ENCODE measurements around the gene SOX8. TPM values are rescaled to one million over a fixed set of nuclear protein-coding genes. Genes with fewer than 3 reads are reported as not detected.

SOX8 gene
- total RNA-seq, 1 donor from 2014 or later, result 0.75 TPM

- Histone ChIP-seq H3K9me3 (ENCODE audit: low read depth) (no peaks in the 10 kb centered on the region), H3K27ac (no peak overlapping the region), H3K4me1 (no peaks in the 10 kb centered on the region), H3K9ac (no peak overlapping the region), H3K79me2 (ENCODE audit: low read depth) (no peaks in the 10 kb centered on the region), H2AFZ (replicated peaks) (no peak overlapping the region), H3K4me2 (no peak overlapping the region), H3K27me3 (no peaks in the 10 kb centered on the region), H3K36me3 (no peaks in the 10 kb centered on the region), H4K20me1 (ENCODE audit: low read depth) (no peaks in the 10 kb centered on the region), H3K4me3 (no peak overlapping the region), H3F3A (ENCODE audit: low read depth) (no peaks in the 10 kb centered on the region)
- no peak for TF ChIP-seq CTCF (IDR thresholded peaks at IDR 0.05)
- no peak for TF ChIP-seq EZH2 (IDR thresholded peaks at IDR 0.05)
- TF ChIP-seq EZH2phosphoT487 (IDR thresholded peaks at IDR 0.05), result no peak
- Mint-ChIP-seq H3K4me1 (no peaks in the 10 kb centered on the region), H3K4me3 (no peak overlapping the region), H3K9me3 (peaks cover 37% of the 10 kb centered on the region), H3K27ac (no peak overlapping the region), H3K36me3 (peaks cover 44% of the 10 kb centered on the region), H3K27me3 (ENCODE audit: insufficient read depth, low read depth) (peaks cover 2% of the 10 kb centered on the region)
- DNase-seq (ENCODE audit: low spot score), result no peak
Measured at GRCh38 chr16:939311-939710, 42.3 kb upstream of the SOX8 start.

GRCh38 chr16:939941-940340, 41.6 kb upstream of the SOX8 start:
- no peak for TF ChIP-seq CTCF (IDR thresholded peaks at IDR 0.05)
- Mint-ChIP-seq H3K27ac (no peak overlapping the region), H3K9me3 (peaks cover 42% of the 10 kb centered on the region), H3K4me1 (no peaks in the 10 kb centered on the region), H3K36me3 (peaks cover 48% of the 10 kb centered on the region), H3K4me3 (no peak overlapping the region), H3K27me3 (ENCODE audit: insufficient read depth, low read depth) (peaks cover 2% of the 10 kb centered on the region)
- H3K79me2 ChIP-seq (ENCODE audit: low read depth), result no peaks in the 10 kb centered on the region
- DNase-seq (ENCODE audit: low spot score), result no peak
- H3K4me2 ChIP-seq, result no peak overlapping the region
- no peaks in the 10 kb centered on the region for H3K4me1 ChIP-seq
- no peak overlapping the region for H3K9ac ChIP-seq
- no peak overlapping the region for H3K4me3 ChIP-seq
- H3K36me3 ChIP-seq, result no peaks in the 10 kb centered on the region
- H3K9me3 ChIP-seq (ENCODE audit: low read depth), result no peaks in the 10 kb centered on the region
- H3F3A ChIP-seq (ENCODE audit: low read depth), result no peaks in the 10 kb centered on the region
- no peak overlapping the region for H3K27ac ChIP-seq
- no peaks in the 10 kb centered on the region for H4K20me1 ChIP-seq (ENCODE audit: low read depth)
- no peak overlapping the region for H2AFZ ChIP-seq (replicated peaks)
- H3K27me3 ChIP-seq, result no peaks in the 10 kb centered on the region

GRCh38 chr16:942436-943060, 39.0 kb upstream of the SOX8 start:
- no peaks in the 10 kb centered on the region for H3K79me2 ChIP-seq (ENCODE audit: low read depth)
- TF ChIP-seq CTCF (IDR thresholded peaks at IDR 0.05), result no peak
- no peak for TF ChIP-seq EZH2 (IDR thresholded peaks at IDR 0.05)
- TF ChIP-seq EZH2phosphoT487 (IDR thresholded peaks at IDR 0.05), result no peak
- no peak for DNase-seq (ENCODE audit: low spot score)
- Mint-ChIP-seq H3K4me3 (no peak overlapping the region), H3K36me3 (peaks cover 58% of the 10 kb centered on the region), H3K4me1 (no peaks in the 10 kb centered on the region), H3K9me3 (peaks cover 42% of the 10 kb centered on the region), H3K27me3 (ENCODE audit: insufficient read depth, low read depth) (peaks cover 2% of the 10 kb centered on the region), H3K27ac (no peak overlapping the region)
- H3K9ac ChIP-seq, result no peak overlapping the region
- H3K9me3 ChIP-seq (ENCODE audit: low read depth), result no peaks in the 10 kb centered on the region
- H2AFZ ChIP-seq (replicated peaks), result no peak overlapping the region
- H3K36me3 ChIP-seq, result no peaks in the 10 kb centered on the region
- no peaks in the 10 kb centered on the region for H4K20me1 ChIP-seq (ENCODE audit: low read depth)
- no peak overlapping the region for H3K4me3 ChIP-seq
- H3K27me3 ChIP-seq, result no peaks in the 10 kb centered on the region
- H3K27ac ChIP-seq, result no peak overlapping the region
- H3F3A ChIP-seq (ENCODE audit: low read depth), result no peaks in the 10 kb centered on the region
- H3K4me1 ChIP-seq, result no peaks in the 10 kb centered on the region
- no peak overlapping the region for H3K4me2 ChIP-seq

All from neural progenitor cell (in vitro differentiated cells).